Measurements from ENCODE around the gene PHLPP1.

DNA sequence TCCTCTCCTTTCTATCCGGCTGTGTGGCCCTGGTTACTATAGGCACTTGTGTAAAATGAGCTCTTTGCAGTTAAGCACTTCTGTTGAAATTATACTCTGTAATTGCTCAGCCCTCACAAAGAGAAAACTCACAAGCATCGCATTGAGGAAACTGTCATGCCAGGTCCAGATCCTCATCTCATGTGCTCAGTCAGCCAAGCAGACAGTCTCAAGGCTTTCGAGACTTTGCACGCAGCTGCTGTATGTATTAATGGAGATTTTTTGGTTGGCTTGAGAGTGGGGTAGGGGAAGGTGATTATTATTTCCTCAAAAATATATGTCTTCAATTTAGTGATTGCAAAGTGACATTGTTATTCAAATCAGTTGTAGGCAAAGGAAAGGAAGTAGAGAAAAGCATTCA lies 33.0 kb upstream of the PHLPP1 start:
- TF ChIP-seq, protein P1, sequence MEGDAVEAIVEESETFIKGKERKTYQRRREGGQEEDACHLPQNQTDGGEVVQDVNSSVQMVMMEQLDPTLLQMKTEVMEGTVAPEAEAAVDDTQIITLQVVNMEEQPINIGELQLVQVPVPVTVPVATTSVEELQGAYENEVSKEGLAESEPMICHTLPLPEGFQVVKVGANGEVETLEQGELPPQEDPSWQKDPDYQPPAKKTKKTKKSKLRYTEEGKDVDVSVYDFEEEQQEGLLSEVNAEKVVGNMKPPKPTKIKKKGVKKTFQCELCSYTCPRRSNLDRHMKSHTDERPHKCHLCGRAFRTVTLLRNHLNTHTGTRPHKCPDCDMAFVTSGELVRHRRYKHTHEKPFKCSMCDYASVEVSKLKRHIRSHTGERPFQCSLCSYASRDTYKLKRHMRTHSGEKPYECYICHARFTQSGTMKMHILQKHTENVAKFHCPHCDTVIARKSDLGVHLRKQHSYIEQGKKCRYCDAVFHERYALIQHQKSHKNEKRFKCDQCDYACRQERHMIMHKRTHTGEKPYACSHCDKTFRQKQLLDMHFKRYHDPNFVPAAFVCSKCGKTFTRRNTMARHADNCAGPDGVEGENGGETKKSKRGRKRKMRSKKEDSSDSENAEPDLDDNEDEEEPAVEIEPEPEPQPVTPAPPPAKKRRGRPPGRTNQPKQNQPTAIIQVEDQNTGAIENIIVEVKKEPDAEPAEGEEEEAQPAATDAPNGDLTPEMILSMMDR (IDR thresholded peaks at IDR 0.05), result no peak
- TF ChIP-seq POLR2A (IDR thresholded peaks at IDR 0.05) (no peak), POLR2AphosphoS5 (IDR thresholded peaks at IDR 0.05) (no peak), EP300 (IDR thresholded peaks at IDR 0.05) (no peak)

All from upper lobe of left lung (tissue), 4 donors.